K562 (cell line): ENCODE measurements around the gene GSTM5. TPM values are rescaled to one million over a fixed set of nuclear protein-coding genes. Genes with fewer than 3 reads are reported as not detected.

Source experiments
- ATF4 ChIP-seq: fragments of 450-650 bp; formaldehyde crosslinking; IDR thresholded peaks from 2 replicates; pipeline ENCODE4 v1.4.0; 2022; ENCODE audit warnings: mild to moderate bottlenecking, moderate library complexity
- HDAC6 ChIP-seq: IDR thresholded peaks from 2 replicates; pipeline ENCODE4 v1.6.1; 2012; ENCODE audit warnings: low read depth, mild to moderate bottlenecking, control low read depth, inconsistent platforms, low read length, moderate library complexity
- JUN ChIP-seq, 2 experiments: sonication (generic) in 1 of 2; formaldehyde crosslinking in 1 of 2; IDR thresholded peaks; 2 replicates each; pipeline versions ENCODE4 v1.6.1 to v1.8.0; 2012 to 2022; ENCODE audit warnings: borderline replicate concordance in 2 of 2, mild to moderate bottlenecking in 2 of 2, improper control_type of control experiment in 1 of 2, low read depth in 1 of 2, low read length in 1 of 2, missing genetic modification reagents in 1 of 2
- MYC ChIP-seq, 2 experiments: fragments of 250-450 bp in 1 of 2; sonication (Bioruptor Pico) in 1 of 2; IDR thresholded peaks; 2 replicates each; pipeline versions ENCODE4 v1.5.1 to v1.6.1; 2012 to 2021; ENCODE audit warnings: low read depth in 2 of 2, borderline replicate concordance in 1 of 2, improper control_type of control experiment in 1 of 2, low read length in 1 of 2, mild to moderate bottlenecking in 1 of 2, moderate library complexity in 1 of 2
- RAD51 ChIP-seq: fragments of 450-650 bp; IDR thresholded peaks from 2 replicates; pipeline ENCODE4 v1.7.1; 2016; ENCODE audit warnings: low read depth, mild to moderate bottlenecking, borderline replicate concordance
- RB1 ChIP-seq: fragments of 450-650 bp; IDR thresholded peaks from 2 replicates; pipeline ENCODE4 v1.6.1; 2017; ENCODE audit warnings: low read depth, mild to moderate bottlenecking
- RFX7 ChIP-seq: fragments of 250-450 bp; sonication (Bioruptor Pico); IDR thresholded peaks from 2 replicates; pipeline ENCODE4 v1.5.1; 2021; ENCODE audit warnings: mild to moderate bottlenecking
- RNF219 ChIP-seq: fragments of 250-450 bp; sonication (Bioruptor Pico); IDR thresholded peaks from 2 replicates; pipeline ENCODE4 v1.5.0; 2022; ENCODE audit warnings: mild to moderate bottlenecking
- SIN3A ChIP-seq, 2 experiments: fragments of 150-350 bp in 1 of 2; IDR thresholded peaks; 2 replicates each; pipeline ENCODE4 v1.6.1; 2011 to 2016; ENCODE audit warnings: borderline replicate concordance in 2 of 2, low read depth in 2 of 2, low read length in 2 of 2, mild to moderate bottlenecking in 2 of 2, moderate library complexity in 2 of 2; ENCODE audit not compliant: control insufficient read depth in 1 of 2
- SRSF3 ChIP-seq: fragments of 200-400 bp; formaldehyde crosslinking; IDR thresholded peaks from 2 replicates; pipeline ENCODE4 v1.6.1; 2016; ENCODE audit warnings: mild to moderate bottlenecking, low read length, moderate library complexity; ENCODE audit not compliant: insufficient read depth
- YY1 ChIP-seq, 3 experiments: IDR thresholded peaks; 2 replicates each; pipeline ENCODE4 v1.6.1; 2011; ENCODE audit warnings: low read length in 2 of 3, mild to moderate bottlenecking in 2 of 3, moderate library complexity in 2 of 3, borderline replicate concordance in 1 of 3, control low read depth in 1 of 3, low read depth in 1 of 3; ENCODE audit not compliant: insufficient read depth in 3 of 3, insufficient replicate concordance in 2 of 3, control insufficient read depth in 1 of 3, insufficient read length in 1 of 3; ENCODE audit errors: extremely low read depth in 1 of 3
- ZFP36 ChIP-seq: fragments of 150-350 bp; IDR thresholded peaks from 2 replicates; pipeline ENCODE4 v1.6.1; 2018; ENCODE audit warnings: low read length, low read depth; ENCODE audit not compliant: partially characterized antibody
- ZNF445 ChIP-seq: fragments of 250-450 bp; sonication (Bioruptor Pico); IDR thresholded peaks from 2 replicates; pipeline ENCODE4 v1.4.0; 2020; ENCODE audit warnings: low read depth, mild to moderate bottlenecking, moderate library complexity
- polyA plus RNA-seq, 8 experiments: library from polyadenylated mRNA; depleted of rRNA in 4 of 8; stranded (reverse) in 5 of 8; unstranded in 3 of 8; fragments of >200 nt; fragmentation: Nextera tagmentation in 2 of 8; fragmentation: Illumina TruSeq in 1 of 8; extraction: Ambion mirVana in 2 of 8; extraction: Trizol in 1 of 8; gene quantifications; 2 replicates each; pipeline versions ENCODE4 v1.2.1 to v1.2.3, GENCODE V29; 2011 to 2014; ENCODE audit warnings: inconsistent platforms in 1 of 8, missing spikeins in 1 of 8
- total RNA-seq, 7 experiments: library from RNA; depleted of rRNA in 6 of 7; stranded (reverse); fragments of >200 nt in 6 of 7; fragmentation: Illumina TruSeq in 2 of 7; extraction: Trizol in 2 of 7; gene quantifications; 2 replicates each; pipeline versions ENCODE4 v1.2.1 to v1.2.3, GENCODE V29; 2011 to 2021; ENCODE audit warnings: low replicate concordance in 1 of 7
- TF ChIP-seq, protein P1 (sequence below): sonication (generic); IDR thresholded peaks from 2 replicates; pipeline ENCODE4 v1.6.1; 2016
- TF ChIP-seq, protein P2 (sequence below): IDR thresholded peaks from 2 replicates; pipeline ENCODE4 v1.6.1; 2016; ENCODE audit warnings: missing genetic modification characterization, missing compliant biosample characterization

Gene GSTM5
- total and polyA plus RNA-seq, 9 of the 15 experiments (the other 6 are each of a cell fraction or from before 2014, with no cell fraction given) = not detected

GRCh38 chr1:109763646-109764415 is 51.8 kb downstream of the GSTM5 start, which contains the start of gene EPS8L3 (continued):
- TF ChIP-seq SIN3A (IDR thresholded peaks at IDR 0.05; ENCODE audit: borderline replicate concordance in 2 of 2, control insufficient read depth in 1 of 2, low read depth in 2 of 2, low read length in 2 of 2) (no peak), RAD51 (no peak), RFX7 (CRISPR knock-in tag) (no peak), HDAC6 (no peak), JUN (IDR thresholded peaks at IDR 0.05; ENCODE audit: borderline replicate concordance, low read depth, low read length) (no peak), JUN (CRISPR knock-in tag; IDR thresholded peaks at IDR 0.05; ENCODE audit: borderline replicate concordance) (0 out of 2 replicates have a peak, but pooled peaks have one; percentile 33), ZFP36 (no peak), SRSF3 (no peak), MYC (IDR thresholded peaks at IDR 0.05; ENCODE audit: low read depth, low read length) (no peak), MYC (CRISPR knock-in tag; IDR thresholded peaks at IDR 0.05; ENCODE audit: borderline replicate concordance, low read depth) (no peak), YY1 (IDR thresholded peaks at IDR 0.05; ENCODE audit: borderline replicate concordance in 1 of 3, control insufficient read depth in 1 of 3, extremely low read depth in 1 of 3, insufficient read depth in 3 of 3, insufficient read length in 1 of 3, insufficient replicate concordance in 2 of 3, low read depth in 1 of 3, low read length in 2 of 3) (no peak), RB1 (no peak), RNF219 (CRISPR knock-in tag) (no peak), ATF4 (CRISPR knock-in tag) (no peak), ZNF445 (CRISPR knock-in tag) (no peak)
- TF ChIP-seq, protein P1, sequence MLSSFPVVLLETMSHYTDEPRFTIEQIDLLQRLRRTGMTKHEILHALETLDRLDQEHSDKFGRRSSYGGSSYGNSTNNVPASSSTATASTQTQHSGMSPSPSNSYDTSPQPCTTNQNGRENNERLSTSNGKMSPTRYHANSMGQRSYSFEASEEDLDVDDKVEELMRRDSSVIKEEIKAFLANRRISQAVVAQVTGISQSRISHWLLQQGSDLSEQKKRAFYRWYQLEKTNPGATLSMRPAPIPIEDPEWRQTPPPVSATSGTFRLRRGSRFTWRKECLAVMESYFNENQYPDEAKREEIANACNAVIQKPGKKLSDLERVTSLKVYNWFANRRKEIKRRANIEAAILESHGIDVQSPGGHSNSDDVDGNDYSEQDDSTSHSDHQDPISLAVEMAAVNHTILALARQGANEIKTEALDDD = no peak
- TF ChIP-seq, protein P2, sequence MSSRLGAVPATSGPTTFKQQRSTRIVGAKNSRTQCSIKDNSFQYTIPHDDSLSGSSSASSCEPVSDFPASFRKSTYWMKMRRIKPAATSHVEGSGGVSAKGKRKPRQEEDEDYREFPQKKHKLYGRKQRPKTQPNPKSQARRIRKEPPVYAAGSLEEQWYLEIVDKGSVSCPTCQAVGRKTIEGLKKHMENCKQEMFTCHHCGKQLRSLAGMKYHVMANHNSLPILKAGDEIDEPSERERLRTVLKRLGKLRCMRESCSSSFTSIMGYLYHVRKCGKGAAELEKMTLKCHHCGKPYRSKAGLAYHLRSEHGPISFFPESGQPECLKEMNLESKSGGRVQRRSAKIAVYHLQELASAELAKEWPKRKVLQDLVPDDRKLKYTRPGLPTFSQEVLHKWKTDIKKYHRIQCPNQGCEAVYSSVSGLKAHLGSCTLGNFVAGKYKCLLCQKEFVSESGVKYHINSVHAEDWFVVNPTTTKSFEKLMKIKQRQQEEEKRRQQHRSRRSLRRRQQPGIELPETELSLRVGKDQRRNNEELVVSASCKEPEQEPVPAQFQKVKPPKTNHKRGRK (tag) = no peak
